ENCODE results near the gene FERMT2. TPM values are rescaled to one million over a fixed set of nuclear protein-coding genes. Genes with fewer than 3 reads are reported as not detected.

The FERMT2 gene
- total RNA-seq, 3 donors from 2014 or later (not counting 1 experiment from before 2014, with no cell fraction given): 0.58 to 1.7 (median 0.92) TPM

GRCh38 chr14:52960627-52961026 is 9.8 kb upstream of the FERMT2 start:
- H3K27ac ChIP-seq (ENCODE audit: low read length): no peak overlapping the region
- H3K27me3 ChIP-seq (ENCODE audit: control insufficient read depth, insufficient read depth, low read length): no peaks in the 10 kb centered on the region
- intact Hi-C loops (cut with micrococcal nuclease): loop anchor here (1.0 kb wide), 2 partner anchors 36 to 137 kb away; no protein-coding TSS in a partner anchor
- Mint-ChIP-seq H3K4me1 (peaks cover 4 to 5% of the 10 kb centered on the region in 2 donors), H3K9me3 (no peaks in the 10 kb centered on the region), H3K4me3 (no peak overlapping the region), H3K27ac (no peak overlapping the region), H3K36me3 (no peaks in the 10 kb centered on the region), H3K27me3 (ENCODE audit: low read depth in 2 of 2) (no peaks in the 10 kb centered on the region)
- 77% methylated on average over 3 of the region's 3 CpGs for WGBS (ENCODE audit: insufficient coverage)
- H3K4me3 ChIP-seq (ENCODE audit: low read length): no peak overlapping the region
- DNase-seq (peak in 1 of 2 donors; percentile 36), ATAC-seq (peak in 1 of 3 donors; percentile 23)
- H3K4me1 ChIP-seq (ENCODE audit: control insufficient read depth, insufficient read depth, low read length): no peaks in the 10 kb centered on the region
- H3K36me3 ChIP-seq (ENCODE audit: control insufficient read depth, insufficient read depth, low read length): no peaks in the 10 kb centered on the region
- no peaks in the 10 kb centered on the region for H3K9me3 ChIP-seq (ENCODE audit: control insufficient read depth, insufficient read depth, low read length)
- TF ChIP-seq CTCF (IDR thresholded peaks at IDR 0.05): no peak

GRCh38 chr14:52954346-52955214 is 3.7 kb upstream of the FERMT2 start:
- WGBS (ENCODE audit: insufficient coverage): 94% methylated on average over 6 of the region's 6 CpGs
- TF ChIP-seq CTCF (IDR thresholded peaks at IDR 0.05): no peak
- ATAC-seq (no peak), DNase-seq (no peak)
- Histone ChIP-seq H3K36me3 (ENCODE audit: control insufficient read depth, insufficient read depth, low read length) (no peaks in the 10 kb centered on the region), H3K27ac (ENCODE audit: low read length) (no peak overlapping the region), H3K9me3 (ENCODE audit: control insufficient read depth, insufficient read depth, low read length) (no peaks in the 10 kb centered on the region), H3K27me3 (ENCODE audit: control insufficient read depth, insufficient read depth, low read length) (peaks cover 22% of the 10 kb centered on the region), H3K4me3 (ENCODE audit: low read length) (no peak overlapping the region), H3K4me1 (ENCODE audit: control insufficient read depth, insufficient read depth, low read length) (peaks cover 17% of the 10 kb centered on the region)
- H3K27ac Mint-ChIP-seq: no peak overlapping the region
- H3K27me3 Mint-ChIP-seq (ENCODE audit: low read depth in 2 of 2): peaks cover 20 to 22% of the 10 kb centered on the region in 2 donors
- intact Hi-C loops (cut with micrococcal nuclease): loop anchor here (5.0 kb wide), 1 partner anchor 37 kb away; no protein-coding TSS in a partner anchor
- H3K4me3 Mint-ChIP-seq: no peak overlapping the region
- H3K9me3 Mint-ChIP-seq: no peaks in the 10 kb centered on the region
- H3K4me1 Mint-ChIP-seq: peaks cover 14 to 18% of the 10 kb centered on the region in 2 donors
- H3K36me3 Mint-ChIP-seq: no peaks in the 10 kb centered on the region

- Mint-ChIP-seq H3K36me3 (no peaks in the 10 kb centered on the region), H3K27me3 (ENCODE audit: low read depth in 2 of 2) (peaks cover 41 to 44% of the 10 kb centered on the region in 2 donors), H3K27ac (no peak overlapping the region), H3K9me3 (no peaks in the 10 kb centered on the region), H3K4me1 (peaks cover 20 to 25% of the 10 kb centered on the region in 2 donors), H3K4me3 (peak overlapping the region; percentile 68)
- no peak overlapping the region for H3K27ac ChIP-seq (ENCODE audit: low read length)
- DNase-seq: peak in 1 of 2 donors; percentile 21
- peaks cover 48% of the 10 kb centered on the region for H3K27me3 ChIP-seq (ENCODE audit: control insufficient read depth, insufficient read depth, low read length)
- 14% methylated on average over 15 of the region's 15 CpGs for WGBS (ENCODE audit: insufficient coverage)
- intact Hi-C loops (cut with micrococcal nuclease): loop anchor here (5.0 kb wide), 1 partner anchor 35 kb away; no protein-coding TSS in a partner anchor
- H3K4me1 ChIP-seq (ENCODE audit: control insufficient read depth, insufficient read depth, low read length): peaks cover 17% of the 10 kb centered on the region
- peak in 1 of 3 donors; percentile 6 for ATAC-seq
- no peak overlapping the region for H3K4me3 ChIP-seq (ENCODE audit: low read length)
- H3K36me3 ChIP-seq (ENCODE audit: control insufficient read depth, insufficient read depth, low read length): no peaks in the 10 kb centered on the region
- H3K9me3 ChIP-seq (ENCODE audit: control insufficient read depth, insufficient read depth, low read length): no peaks in the 10 kb centered on the region
- TF ChIP-seq CTCF (IDR thresholded peaks at IDR 0.05): no peak
These were observed 1.1 kb upstream of the FERMT2 start for GRCh38 chr14:52951681-52952554.
